Testis (tissue), 2 donors: ENCODE measurements around the gene TCF21.

Experiments
- POLR2A ChIP-seq: fragments of 450-650 bp; IDR thresholded peaks from one replicate; pipeline ENCODE4 v1.6.1; 2017; ENCODE audit warnings: antibody characterized with exemption, mild to moderate bottlenecking, moderate library complexity
- TF ChIP-seq, protein P1 (sequence below), 3 experiments: fragments of 450-650 bp in 2 of 3; fragments of 200-600 bp in 1 of 3; sonication (generic) in 1 of 3; IDR thresholded peaks; one replicate each; pipeline ENCODE4 v1.5.1; 2016 to 2019; ENCODE audit warnings: antibody characterized with exemption in 3 of 3, mild to moderate bottlenecking in 2 of 3, moderate library complexity in 1 of 3

DNA sequence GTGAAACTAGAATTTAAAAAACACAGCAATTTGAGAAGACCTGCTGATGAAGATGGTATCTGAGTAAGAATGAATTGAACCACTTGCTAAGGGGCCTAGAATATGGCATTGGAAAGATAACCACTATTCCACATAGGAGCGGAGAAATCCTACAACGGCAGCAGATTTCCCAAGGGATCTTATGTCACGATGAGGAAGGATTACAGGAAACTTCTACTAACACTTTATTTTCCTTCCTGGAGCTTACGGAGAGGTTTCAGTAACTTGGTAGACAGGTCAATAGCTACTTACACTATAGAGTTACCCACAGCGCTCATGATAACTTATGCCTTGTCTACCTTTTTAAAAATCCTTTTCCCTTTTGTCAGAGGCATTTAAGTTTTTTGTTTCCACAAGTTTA lies 11.8 kb upstream of the TCF21 start:
- TF ChIP-seq, protein P1, sequence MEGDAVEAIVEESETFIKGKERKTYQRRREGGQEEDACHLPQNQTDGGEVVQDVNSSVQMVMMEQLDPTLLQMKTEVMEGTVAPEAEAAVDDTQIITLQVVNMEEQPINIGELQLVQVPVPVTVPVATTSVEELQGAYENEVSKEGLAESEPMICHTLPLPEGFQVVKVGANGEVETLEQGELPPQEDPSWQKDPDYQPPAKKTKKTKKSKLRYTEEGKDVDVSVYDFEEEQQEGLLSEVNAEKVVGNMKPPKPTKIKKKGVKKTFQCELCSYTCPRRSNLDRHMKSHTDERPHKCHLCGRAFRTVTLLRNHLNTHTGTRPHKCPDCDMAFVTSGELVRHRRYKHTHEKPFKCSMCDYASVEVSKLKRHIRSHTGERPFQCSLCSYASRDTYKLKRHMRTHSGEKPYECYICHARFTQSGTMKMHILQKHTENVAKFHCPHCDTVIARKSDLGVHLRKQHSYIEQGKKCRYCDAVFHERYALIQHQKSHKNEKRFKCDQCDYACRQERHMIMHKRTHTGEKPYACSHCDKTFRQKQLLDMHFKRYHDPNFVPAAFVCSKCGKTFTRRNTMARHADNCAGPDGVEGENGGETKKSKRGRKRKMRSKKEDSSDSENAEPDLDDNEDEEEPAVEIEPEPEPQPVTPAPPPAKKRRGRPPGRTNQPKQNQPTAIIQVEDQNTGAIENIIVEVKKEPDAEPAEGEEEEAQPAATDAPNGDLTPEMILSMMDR (IDR thresholded peaks at IDR 0.05), result no peak
- TF ChIP-seq POLR2A, result no peak
